Hippocampal formation (tissue), 2 donors: ENCODE results near the gene PRICKLE2.

Experiments used
- DNase-seq, 2 donors: peaks; one replicate each; lab custom pipeline; 2025; lab: John Stamatoyannopoulos, UW

PRICKLE2 gene

GRCh38 chr3:64046592-64046991 is 178.7 kb downstream of the PRICKLE2 start:
- no peak for DNase-seq

GRCh38 chr3:64042952-64043351 is 182.3 kb downstream of the PRICKLE2 start:
- no peak for DNase-seq
